RWPE2 (cell line): Measurements from ENCODE around the gene LRP8.

Source experiments
- ATAC-seq: fragments of 200-7000 bp; cut with Tn5 transposase; 3 replicates; pipeline ENCODE4 v1.9.1; 2021; ENCODE audit warnings: low read depth
- DNase-seq: peaks from one replicate; pipeline ENCODE4 v3.0.0-alpha.2; 2020; ENCODE audit warnings: low spot score
- H3K27ac ChIP-seq: fragments of 450-650 bp; 2 replicates; pipeline ENCODE4 v1.5.1; 2017; ENCODE audit warnings: mild to moderate bottlenecking; ENCODE audit not compliant: poor library complexity, severe bottlenecking
- H3K27me3 ChIP-seq: fragments of 250-450 bp; sonication (Bioruptor Pico); 2 replicates; pipeline ENCODE4 v1.5.1; 2021; ENCODE audit warnings: mild to moderate bottlenecking, moderate library complexity; ENCODE audit not compliant: insufficient read depth, poor library complexity, severe bottlenecking
- H3K36me3 ChIP-seq: fragments of 250-450 bp; sonication (Bioruptor Pico); 2 replicates; pipeline ENCODE4 v1.5.1; 2020; ENCODE audit warnings: low read depth, mild to moderate bottlenecking, moderate library complexity
- H3K4me1 ChIP-seq: fragments of 250-450 bp; sonication (Bioruptor Pico); 2 replicates; pipeline ENCODE4 v1.5.1; 2021; ENCODE audit warnings: mild to moderate bottlenecking, moderate library complexity; ENCODE audit not compliant: insufficient read depth, poor library complexity, severe bottlenecking
- H3K4me3 ChIP-seq: fragments of 250-450 bp; sonication (Bioruptor Pico); 2 replicates; pipeline ENCODE4 v1.5.1; 2021; ENCODE audit warnings: mild to moderate bottlenecking, moderate library complexity; ENCODE audit not compliant: severe bottlenecking
- H3K9me3 ChIP-seq: fragments of 250-450 bp; sonication (Bioruptor Pico); 2 replicates; pipeline ENCODE4 v1.5.1; 2021; ENCODE audit warnings: mild to moderate bottlenecking, moderate library complexity; ENCODE audit not compliant: severe bottlenecking
- TF ChIP-seq, protein P1 (sequence below): fragments of 450-650 bp; IDR thresholded peaks from one replicate; pipeline ENCODE4 v1.5.1; 2017; ENCODE audit warnings: mild to moderate bottlenecking, moderate library complexity; ENCODE audit not compliant: poor library complexity, severe bottlenecking

The LRP8 gene

DNA sequence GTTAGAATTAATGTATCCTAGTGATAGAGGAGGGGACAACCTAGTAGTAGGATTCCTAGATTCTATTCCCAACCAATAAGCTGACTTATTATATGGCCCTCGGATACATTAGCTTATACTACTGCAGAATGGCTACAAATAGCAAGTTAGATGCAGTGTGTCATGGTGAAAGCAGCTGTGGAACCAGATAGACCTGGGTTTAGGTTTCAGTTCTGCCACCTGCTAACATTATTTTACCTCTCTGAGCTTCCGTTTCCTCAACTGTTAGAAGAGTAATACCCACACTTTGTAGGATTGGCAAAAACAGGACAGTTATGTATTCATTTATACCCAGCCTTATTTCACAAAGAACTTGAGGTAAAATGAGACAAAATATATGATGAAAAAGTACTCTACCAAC, 67.9 kb downstream of the LRP8 start:
- H3K27ac ChIP-seq = no peak overlapping the region
- no peak overlapping the region for H3K4me3 ChIP-seq
- no peaks in the 10 kb centered on the region for H3K27me3 ChIP-seq
- ATAC-seq = no peak
- peaks cover 90% of the 10 kb centered on the region for H3K36me3 ChIP-seq
- H3K4me1 ChIP-seq = no peaks in the 10 kb centered on the region
- TF ChIP-seq, protein P1, sequence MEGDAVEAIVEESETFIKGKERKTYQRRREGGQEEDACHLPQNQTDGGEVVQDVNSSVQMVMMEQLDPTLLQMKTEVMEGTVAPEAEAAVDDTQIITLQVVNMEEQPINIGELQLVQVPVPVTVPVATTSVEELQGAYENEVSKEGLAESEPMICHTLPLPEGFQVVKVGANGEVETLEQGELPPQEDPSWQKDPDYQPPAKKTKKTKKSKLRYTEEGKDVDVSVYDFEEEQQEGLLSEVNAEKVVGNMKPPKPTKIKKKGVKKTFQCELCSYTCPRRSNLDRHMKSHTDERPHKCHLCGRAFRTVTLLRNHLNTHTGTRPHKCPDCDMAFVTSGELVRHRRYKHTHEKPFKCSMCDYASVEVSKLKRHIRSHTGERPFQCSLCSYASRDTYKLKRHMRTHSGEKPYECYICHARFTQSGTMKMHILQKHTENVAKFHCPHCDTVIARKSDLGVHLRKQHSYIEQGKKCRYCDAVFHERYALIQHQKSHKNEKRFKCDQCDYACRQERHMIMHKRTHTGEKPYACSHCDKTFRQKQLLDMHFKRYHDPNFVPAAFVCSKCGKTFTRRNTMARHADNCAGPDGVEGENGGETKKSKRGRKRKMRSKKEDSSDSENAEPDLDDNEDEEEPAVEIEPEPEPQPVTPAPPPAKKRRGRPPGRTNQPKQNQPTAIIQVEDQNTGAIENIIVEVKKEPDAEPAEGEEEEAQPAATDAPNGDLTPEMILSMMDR = no peak
- no peak for DNase-seq
- H3K9me3 ChIP-seq = no peaks in the 10 kb centered on the region

DNA sequence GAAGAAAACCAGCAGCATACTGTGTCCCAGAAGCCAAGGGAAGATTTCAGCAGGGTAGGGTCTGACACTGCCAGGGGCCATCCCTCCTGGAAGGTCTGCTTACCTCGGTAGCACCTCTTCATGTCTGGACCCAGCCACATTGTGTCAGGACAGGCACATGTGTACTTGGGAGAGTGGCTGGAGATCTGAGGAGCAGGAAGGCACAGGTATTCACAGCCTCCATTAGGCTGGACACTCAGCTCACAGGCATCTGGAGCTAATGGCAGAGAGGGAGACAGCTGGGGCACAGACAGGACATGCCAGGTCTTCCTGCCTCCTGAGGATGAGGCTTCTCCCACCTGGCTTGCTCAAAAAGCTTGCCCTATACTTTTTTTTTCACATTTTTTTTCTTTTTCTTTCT, 69.7 kb downstream of the LRP8 start:
- H3K27me3 ChIP-seq = no peaks in the 10 kb centered on the region
- ATAC-seq (no peak), DNase-seq (no peak)
- no peak overlapping the region for H3K27ac ChIP-seq
- TF ChIP-seq, protein P1 = no peak
- H3K9me3 ChIP-seq = no peaks in the 10 kb centered on the region
- H3K36me3 ChIP-seq = peaks cover 91% of the 10 kb centered on the region
- no peaks in the 10 kb centered on the region for H3K4me1 ChIP-seq
- H3K4me3 ChIP-seq = no peak overlapping the region

DNA sequence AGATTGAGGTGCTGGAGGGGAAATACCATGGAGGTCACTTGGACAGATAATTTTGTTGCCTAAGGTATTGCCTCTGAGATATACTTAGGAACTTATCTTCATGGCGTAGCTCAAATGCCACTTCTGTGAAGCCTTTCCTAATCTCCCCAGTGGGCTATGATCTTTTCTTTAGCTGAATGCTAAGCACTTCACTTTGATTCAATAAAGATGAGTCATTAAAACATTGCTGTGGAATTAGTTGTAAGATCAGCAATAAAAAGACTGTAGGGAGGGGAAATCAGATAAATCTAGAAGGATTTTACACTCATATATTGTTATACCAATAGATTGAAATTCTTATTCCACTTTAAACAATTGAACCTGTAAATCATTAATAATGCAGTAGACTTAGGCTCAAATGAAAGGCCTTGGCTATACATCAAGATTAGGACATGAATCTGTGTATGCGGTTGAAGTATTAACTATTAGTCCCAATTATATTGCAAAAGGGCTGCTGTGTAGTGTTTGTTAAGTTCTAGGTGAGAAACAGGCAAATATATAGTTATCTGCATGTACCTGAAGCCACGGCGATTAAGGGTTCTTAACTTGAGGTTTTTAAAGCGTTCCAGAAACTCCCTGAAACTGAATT, 70.3 kb downstream of the LRP8 start:
- no peaks in the 10 kb centered on the region for H3K9me3 ChIP-seq
- H3K4me1 ChIP-seq = no peaks in the 10 kb centered on the region
- no peak overlapping the region for H3K4me3 ChIP-seq
- TF ChIP-seq, protein P1 = no peak
- no peak overlapping the region for H3K27ac ChIP-seq
- ATAC-seq (no peak), DNase-seq (no peak)
- peaks cover 94% of the 10 kb centered on the region for H3K36me3 ChIP-seq
- H3K27me3 ChIP-seq = no peaks in the 10 kb centered on the region

DNA sequence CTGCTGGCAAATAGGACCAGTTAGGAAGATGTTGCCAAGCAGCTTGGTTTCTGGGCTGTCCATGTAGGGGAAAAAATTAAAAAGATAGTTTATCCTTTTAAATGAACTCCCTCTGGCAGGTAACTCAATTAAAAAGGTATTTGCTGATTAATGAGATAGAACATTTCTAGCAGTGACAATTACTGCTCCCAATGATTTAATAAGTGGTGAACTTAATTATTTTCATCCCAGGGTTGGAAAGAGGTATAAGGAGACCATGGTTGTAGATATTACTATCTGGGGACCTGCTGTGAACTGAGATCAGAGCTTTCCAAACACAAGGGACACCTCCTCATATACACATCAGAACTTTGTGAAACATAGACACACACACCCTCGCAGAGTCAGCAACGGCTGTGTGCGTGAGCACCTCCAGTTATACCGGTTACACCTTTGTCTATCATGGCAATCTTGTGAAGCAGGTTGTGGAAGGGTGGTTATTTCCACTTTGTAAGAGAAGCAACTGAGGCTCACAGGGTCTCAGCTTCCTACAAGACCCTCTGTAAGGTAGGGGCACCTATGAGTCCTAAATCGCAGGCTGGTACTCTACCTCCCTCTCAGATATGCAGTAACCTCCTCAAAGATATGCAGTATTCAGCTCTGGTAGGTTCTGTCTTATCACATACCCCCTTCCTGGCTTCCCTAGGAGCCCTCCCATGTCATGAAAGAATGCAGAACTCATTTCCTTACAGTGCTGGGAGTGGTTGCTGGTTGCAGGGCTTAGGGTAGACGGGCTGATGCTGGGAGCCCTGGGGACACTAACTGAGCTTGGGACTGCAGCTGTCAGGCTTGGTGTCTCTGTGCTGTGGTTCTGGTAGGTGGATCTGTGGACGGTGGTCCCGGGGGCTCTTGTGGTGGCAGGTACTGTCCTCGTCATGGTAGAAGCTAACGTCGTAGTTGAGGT, 71.1 kb downstream of the LRP8 start:
- ATAC-seq = no peak
- H3K4me3 ChIP-seq = no peak overlapping the region
- H3K36me3 ChIP-seq = peaks cover 94% of the 10 kb centered on the region
- DNase-seq = no peak
- H3K27ac ChIP-seq = no peak overlapping the region
- TF ChIP-seq, protein P1 = no peak
- H3K4me1 ChIP-seq = no peaks in the 10 kb centered on the region
- no peaks in the 10 kb centered on the region for H3K27me3 ChIP-seq
- H3K9me3 ChIP-seq = no peaks in the 10 kb centered on the region
